Measurements from ENCODE around the gene RAPGEF4. TPM values are rescaled to one million over a fixed set of nuclear protein-coding genes. Genes with fewer than 3 reads are reported as not detected.

Gene RAPGEF4
- total RNA-seq, 1 donor from 2014 or later: 12.6 TPM

DNA sequence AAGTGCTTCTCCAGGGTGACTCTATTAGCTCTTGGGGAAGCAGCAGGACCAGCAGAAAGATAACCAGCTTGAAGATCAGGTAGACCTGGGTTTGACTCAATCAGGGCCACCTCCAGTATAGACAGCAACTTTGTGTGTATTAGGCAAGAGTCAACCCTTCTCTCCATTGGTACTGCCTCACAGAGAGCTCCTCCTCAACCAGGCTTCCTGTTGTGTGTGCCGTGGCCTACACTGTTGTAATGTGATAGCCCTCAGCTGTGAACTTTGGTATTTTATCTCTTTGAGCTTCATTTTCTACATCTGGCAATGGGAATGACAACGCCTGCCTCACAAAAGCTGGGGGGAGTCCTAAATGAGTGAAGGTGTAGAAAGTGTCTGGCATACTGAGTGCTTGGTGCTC is 323.0 kb downstream of the RAPGEF4 start:
- no peak for DNase-seq (ENCODE audit: low spot score)
- intact Hi-C loops (cut with DNase I): no loop called here

DNA sequence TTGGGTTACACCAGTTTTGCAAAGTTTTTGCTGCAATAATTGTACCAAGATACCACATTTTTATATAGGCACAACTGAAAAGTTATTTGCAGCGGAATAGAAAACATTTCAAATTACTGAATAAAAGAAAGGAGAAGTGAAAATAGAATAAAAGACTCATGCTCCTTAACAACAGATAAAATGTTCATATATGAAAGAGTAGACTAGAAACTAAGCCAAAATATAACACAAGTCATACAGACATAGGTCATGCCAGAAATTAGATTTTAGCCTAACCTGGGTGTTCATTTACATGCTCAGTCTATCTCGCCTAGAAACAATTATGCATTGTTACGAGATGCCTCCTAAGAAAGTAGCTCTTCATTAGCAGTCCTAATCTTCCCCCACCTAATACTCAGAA is 323.6 kb downstream of the RAPGEF4 start:
- intact Hi-C loops (cut with DNase I): no loop called here
- no peak for DNase-seq (ENCODE audit: low spot score)

DNA sequence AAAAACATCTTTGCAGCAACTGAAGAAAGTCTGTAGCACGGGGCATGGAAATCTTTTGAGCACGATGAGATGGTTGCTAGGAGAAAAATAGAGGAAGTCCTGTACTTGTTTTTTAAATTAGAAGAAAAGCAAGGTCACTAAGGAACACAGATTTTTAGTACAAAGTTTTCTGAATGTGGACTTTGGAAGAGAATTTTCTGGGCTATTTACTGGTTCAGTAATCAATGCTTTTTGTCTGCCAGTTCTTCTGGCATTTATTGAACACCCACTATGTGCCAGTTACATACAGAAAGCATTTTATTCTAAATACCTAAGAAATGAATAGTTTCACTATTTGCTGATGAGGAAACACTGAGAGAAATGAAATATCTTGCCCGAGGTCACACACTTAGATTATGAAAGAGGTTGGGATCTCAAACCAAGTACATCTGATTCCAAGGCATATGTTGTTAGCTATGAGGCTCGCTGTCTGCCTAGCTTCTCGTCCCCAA is 324.4 kb downstream of the RAPGEF4 start:
- no peak for DNase-seq (ENCODE audit: low spot score)
- intact Hi-C loops (cut with DNase I): no loop called here

DNA sequence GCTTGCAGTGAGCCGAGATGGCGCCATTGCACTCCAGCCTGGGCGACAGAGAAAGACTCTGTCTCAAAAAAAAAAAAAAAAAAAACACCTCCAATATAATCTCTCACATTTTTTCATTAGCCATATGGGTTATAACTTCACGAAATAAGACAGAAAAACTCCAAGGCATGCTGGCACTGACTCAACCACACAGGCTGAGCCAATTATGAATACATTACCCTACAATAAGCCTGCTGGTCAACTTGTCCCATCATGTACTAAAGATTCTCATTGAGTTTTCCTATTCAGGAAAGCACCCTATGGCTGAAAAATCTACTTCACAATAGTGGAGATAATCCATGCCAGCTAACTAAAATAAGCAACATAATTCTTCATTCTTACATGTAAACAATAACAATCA is 327.2 kb downstream of the RAPGEF4 start:
- intact Hi-C loops (cut with DNase I): no loop called here
- DNase-seq (ENCODE audit: low spot score): no peak

DNA sequence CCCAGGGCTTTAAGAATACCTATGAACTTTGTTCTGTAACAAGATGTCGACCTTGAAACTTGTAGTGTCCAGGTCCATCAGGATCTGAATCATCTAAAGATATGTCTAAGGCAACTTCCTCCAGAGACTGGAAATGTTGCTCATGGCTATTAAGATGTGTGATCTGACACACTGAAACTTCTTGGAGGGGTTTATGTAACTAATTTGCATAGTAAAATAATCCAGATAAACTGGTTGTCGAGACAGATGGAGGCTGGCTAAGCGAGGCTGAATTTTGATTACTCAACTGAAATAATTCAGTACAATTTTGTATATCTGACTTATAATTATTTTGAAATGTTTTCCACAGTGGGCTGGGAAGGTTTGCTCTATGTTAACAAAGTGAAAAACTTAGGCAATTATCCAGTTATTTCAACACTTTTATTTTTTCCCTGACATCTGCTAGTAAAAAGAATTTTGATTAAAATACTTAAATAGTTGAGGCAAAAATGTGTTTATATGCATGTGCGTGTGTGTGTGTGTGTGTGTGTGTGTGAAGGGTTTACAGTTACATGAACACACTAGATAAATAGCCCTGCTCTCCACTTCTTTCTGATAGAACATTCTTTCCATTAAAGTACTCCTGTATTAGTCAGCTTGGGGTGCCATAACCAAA is 328.6 kb downstream of the RAPGEF4 start:
- no peak for DNase-seq (ENCODE audit: low spot score)
- intact Hi-C loops (cut with DNase I): no loop called here

DNA sequence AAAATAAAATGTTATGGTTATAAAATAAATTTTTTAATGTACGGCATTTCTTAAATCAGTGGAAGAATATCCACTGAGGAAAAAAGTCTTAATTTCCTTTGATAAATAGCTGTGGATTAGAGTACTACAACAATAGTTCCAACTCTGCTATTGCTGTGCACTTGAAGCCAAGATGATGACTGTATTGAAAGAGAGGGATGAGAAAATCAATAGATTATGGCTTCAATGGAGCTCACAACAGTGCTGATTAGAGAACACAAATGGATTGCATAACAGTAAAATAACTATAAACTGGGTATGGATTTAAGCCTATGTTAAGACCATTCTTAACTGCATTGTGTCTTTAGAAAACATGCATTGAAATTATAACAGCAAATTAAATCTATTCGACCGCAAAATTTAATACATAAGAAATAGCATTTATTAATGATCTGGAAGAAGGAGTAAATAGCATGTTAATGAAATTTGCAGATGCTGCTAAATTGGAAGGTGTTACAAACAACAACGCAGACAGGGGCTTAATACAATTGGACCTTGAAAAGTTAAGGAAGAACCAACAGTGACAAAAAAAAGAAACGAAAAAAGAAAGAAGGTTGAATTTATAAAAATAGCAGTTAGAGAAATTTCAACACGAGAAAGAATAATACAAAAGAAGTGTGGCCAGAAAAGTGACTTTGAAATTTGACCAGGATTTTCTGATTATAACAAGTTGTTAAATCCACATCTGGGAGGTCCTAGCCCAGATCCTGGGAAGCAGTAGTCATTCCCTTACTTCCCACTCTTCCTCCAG is 331.4 kb downstream of the RAPGEF4 start:
- intact Hi-C loops (cut with DNase I): no loop called here
- DNase-seq (ENCODE audit: low spot score): no peak

- DNase-seq (ENCODE audit: low spot score): no peak
- intact Hi-C loops (cut with DNase I): loop anchor here (2.0 to 5.0 kb wide), 4 partner anchors 46 to 136 kb away; no protein-coding TSS in a partner anchor
Observed at GRCh38 chr2:173075056-173075780, 339.6 kb downstream of the RAPGEF4 start.

GRCh38 chr2:173075781-173076580 is 340.3 kb downstream of the RAPGEF4 start, which contains the start of gene MAP3K20:
Gene MAP3K20, plus strand, starts transcription at chr2:173075846. Its CDS starts 15,186 bp downstream, at chr2:173091032.
- DNase-seq (ENCODE audit: low spot score): peak; percentile 91
- intact Hi-C loops (cut with DNase I): loop anchor here (2.0 to 5.0 kb wide), 4 partner anchors 47 to 135 kb away; no protein-coding TSS in a partner anchor

DNA sequence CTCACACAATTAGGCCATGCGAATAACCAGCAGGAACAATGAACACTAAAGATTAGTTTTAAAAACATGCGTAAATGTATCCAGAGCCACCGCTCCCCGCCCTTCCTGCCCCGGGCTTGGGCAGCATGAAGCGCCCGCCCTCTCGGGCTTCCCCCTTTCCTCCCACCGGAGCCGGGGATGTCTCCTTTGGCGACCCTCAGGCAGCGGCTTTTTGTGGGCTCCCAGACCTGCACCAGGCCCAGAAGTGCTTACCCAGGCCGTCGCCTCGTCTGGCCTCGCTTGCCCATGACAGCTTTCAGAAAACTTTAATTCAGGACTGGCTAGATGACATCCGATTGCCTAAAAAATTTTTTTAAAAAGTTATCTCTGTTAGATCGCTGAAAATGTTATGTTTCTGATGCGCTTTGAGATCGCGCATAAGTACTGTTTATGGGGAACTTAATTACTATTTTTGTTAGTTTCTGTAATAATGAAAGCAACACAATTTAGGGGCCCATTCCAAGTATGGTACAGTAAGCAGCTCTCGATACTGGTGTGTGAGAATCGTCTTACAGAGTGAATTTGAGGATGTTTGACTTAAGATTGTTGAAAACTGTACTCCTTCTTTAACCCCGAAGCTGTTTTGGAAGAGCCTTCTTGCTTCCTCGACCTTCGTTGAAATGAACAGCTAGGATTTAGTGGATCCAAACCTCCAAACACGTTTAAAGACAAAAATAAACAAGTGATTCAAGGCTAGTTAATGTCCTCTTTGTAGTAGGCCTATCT is 341.1 kb downstream of the RAPGEF4 start:
- no peak for DNase-seq (ENCODE audit: low spot score)
- intact Hi-C loops (cut with DNase I): loop anchor here (5.0 kb wide), 2 partner anchors 104 to 111 kb away; no protein-coding TSS in a partner anchor

DNA sequence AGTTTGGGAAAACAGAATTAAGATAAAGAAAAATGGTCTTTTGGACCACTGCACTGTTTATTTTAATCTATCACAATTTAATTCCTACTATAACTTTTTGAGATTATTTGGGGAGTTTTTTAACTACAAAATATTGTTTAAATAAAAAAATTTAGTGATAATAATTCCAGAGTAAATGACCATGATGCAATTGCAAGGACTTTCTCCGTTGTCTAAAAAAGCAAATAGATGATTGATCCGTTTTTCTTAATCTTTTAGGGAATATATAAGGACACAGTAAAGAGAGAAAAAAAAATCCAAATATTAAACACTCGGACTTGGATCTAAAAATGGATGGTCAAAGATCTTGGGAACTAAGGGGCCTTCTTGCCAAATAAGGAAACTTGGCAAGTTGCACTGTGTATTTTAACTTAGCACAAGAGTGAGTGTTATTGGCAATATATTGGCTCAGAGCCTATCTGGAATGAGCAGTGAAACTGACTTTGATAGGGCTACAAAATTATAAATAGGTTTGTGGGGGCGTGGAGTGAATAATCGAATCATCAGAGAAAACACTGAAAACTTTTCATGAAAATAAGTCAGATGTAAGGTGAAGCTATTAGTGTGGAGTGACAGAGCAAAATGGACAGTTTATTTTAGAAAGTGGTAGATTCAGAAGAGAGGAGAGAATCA is 342.0 kb downstream of the RAPGEF4 start:
- intact Hi-C loops (cut with DNase I): loop anchor here (5.0 kb wide), 2 partner anchors 105 to 110 kb away; no protein-coding TSS in a partner anchor
- DNase-seq (ENCODE audit: low spot score): no peak

- DNase-seq (ENCODE audit: low spot score): no peak
- intact Hi-C loops (cut with DNase I): loop anchor here (5.0 kb wide), 2 partner anchors 107 to 108 kb away; no protein-coding TSS in a partner anchor
Observed at GRCh38 chr2:173079141-173079540, 343.5 kb downstream of the RAPGEF4 start.

GRCh38 chr2:173079973-173080860 is 344.6 kb downstream of the RAPGEF4 start:
- no peak for DNase-seq (ENCODE audit: low spot score)
- intact Hi-C loops (cut with DNase I): loop anchor here (5.0 kb wide), 2 partner anchors 107 to 108 kb away; no protein-coding TSS in a partner anchor

DNA sequence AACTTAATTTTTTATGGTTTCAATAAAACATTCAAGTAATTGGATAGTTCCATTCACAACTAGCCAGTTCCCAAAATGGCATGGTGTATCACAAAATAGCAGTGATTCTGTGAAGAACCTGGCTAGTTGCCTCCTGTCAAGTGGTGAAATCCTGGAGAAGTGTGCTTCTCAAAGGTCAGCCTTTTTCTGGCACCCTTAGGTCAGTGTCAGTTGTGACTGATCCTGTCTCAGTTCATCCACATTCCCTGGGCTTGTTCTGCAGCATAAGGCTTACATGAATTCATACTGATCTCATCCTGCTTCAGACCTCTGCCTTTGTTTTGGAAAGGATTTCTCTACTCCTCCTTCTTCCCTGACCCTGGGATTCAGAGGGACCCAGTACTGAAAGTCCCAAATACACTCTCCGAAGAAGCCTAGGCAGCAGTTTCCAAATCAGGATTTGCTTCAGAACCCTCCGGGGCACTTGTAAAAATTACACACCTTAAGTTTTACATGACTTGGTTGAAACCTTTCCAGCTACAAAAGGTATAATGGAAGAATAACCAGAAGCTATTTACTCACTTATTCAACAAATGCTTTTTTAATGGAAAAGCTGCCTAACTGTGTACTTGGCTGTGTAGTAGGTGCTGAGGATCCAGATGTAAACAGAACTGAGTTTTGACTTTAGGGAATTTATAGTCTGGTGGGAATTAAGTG is 351.0 kb downstream of the RAPGEF4 start:
- intact Hi-C loops (cut with DNase I): no loop called here
- DNase-seq (ENCODE audit: low spot score): no peak

- DNase-seq (ENCODE audit: low spot score): no peak
- intact Hi-C loops (cut with DNase I): no loop called here
Observed at GRCh38 chr2:173087214-173087581, 351.6 kb downstream of the RAPGEF4 start.

DNA sequence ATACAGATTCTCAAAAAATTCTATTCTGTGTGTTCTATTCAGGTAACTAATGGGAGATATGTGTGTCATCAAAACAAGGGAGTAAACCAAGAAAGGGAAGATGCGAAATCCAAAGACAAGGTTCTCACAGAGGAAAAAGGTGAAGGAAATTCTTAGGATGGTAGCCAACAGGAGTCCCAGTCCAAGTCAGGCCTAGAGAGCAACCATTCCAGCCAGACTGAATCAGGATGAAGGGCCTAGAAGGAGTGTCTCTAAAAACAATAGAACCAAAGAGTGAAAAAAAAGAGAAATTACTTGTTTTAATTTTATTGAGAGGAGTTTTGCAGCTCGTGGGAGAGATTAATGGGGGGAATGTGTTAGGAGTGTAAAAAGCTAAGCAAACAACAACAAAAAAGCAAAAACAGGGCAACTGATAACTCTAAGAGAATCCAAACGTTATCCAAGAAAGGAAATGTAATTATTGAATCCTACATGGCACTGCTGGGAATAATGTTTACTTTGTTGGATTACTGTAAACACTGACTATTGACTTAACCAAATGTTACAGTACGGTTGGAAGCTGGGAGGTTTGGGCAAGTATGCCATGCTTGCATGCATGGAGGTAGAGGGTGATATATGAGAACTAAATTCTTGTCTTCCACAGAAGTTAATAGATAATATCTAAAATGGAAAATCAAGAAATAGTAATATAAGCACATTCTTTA is 352.3 kb downstream of the RAPGEF4 start:
- intact Hi-C loops (cut with DNase I): no loop called here
- DNase-seq (ENCODE audit: low spot score): no peak
